HG03558 (cell line): Measurements from ENCODE around the gene KRTAP10-10.
"Not testable (repeated sequence)": the region's sequence is repeated elsewhere in the genome, so short reads cannot be mapped to it uniquely, and the experiment has no call there.

Experiments
- ATAC-seq: cut with Tn5 transposase; IDR thresholded peaks from one replicate; pipeline ENCODE4 v1.9.1; 2021; ENCODE audit warnings: moderate number of reproducible peaks; ENCODE audit not compliant: unreplicated experiment; ENCODE audit errors: extremely low read depth

KRTAP10-10 gene

GRCh38 chr21:44601596-44602462, 35.3 kb upstream of the KRTAP10-10 start:
- no peak for ATAC-seq

GRCh38 chr21:44602463-44602850, 34.7 kb upstream of the KRTAP10-10 start:
- ATAC-seq, result no peak

GRCh38 chr21:44603109-44603875, 33.9 kb upstream of the KRTAP10-10 start:
- no peak for ATAC-seq

- no peak for ATAC-seq
Measured at GRCh38 chr21:44603911-44604310, 33.2 kb upstream of the KRTAP10-10 start.

GRCh38 chr21:44606495-44606894, 30.7 kb upstream of the KRTAP10-10 start:
- no peak for ATAC-seq

- no peak for ATAC-seq
Measured at GRCh38 chr21:44609193-44609592, 28.0 kb upstream of the KRTAP10-10 start.

GRCh38 chr21:44610157-44610843, 26.9 kb upstream of the KRTAP10-10 start:
- not testable (repeated sequence) for ATAC-seq

- no peak for ATAC-seq
Measured at GRCh38 chr21:44611551-44611950, 25.6 kb upstream of the KRTAP10-10 start.

- no peak for ATAC-seq
Measured at GRCh38 chr21:44612029-44612486, 25.1 kb upstream of the KRTAP10-10 start, which contains the start of gene KRTAP10-8. TSS of gene KRTAP10-8 (plus strand) at chr21:44612079. CDS start at chr21:44612101, 22 bp downstream.

- ATAC-seq, result no peak
Measured at GRCh38 chr21:44612669-44613229, 24.4 kb upstream of the KRTAP10-10 start.

- ATAC-seq, result no peak
Measured at GRCh38 chr21:44613386-44614155, 23.6 kb upstream of the KRTAP10-10 start.

GRCh38 chr21:44614161-44614631, 23.0 kb upstream of the KRTAP10-10 start:
- no peak for ATAC-seq

GRCh38 chr21:44614961-44615391, 22.2 kb upstream of the KRTAP10-10 start:
- no peak for ATAC-seq

GRCh38 chr21:44615466-44615865, 21.7 kb upstream of the KRTAP10-10 start:
- ATAC-seq, result no peak

GRCh38 chr21:44615911-44616590, 21.1 kb upstream of the KRTAP10-10 start:
- ATAC-seq, result no peak

GRCh38 chr21:44616591-44616926, 20.6 kb upstream of the KRTAP10-10 start:
- no peak for ATAC-seq

- no peak for ATAC-seq
Measured at GRCh38 chr21:44617071-44617501, 20.1 kb upstream of the KRTAP10-10 start.

- no peak for ATAC-seq
Measured at GRCh38 chr21:44618504-44618903, 18.7 kb upstream of the KRTAP10-10 start.

GRCh38 chr21:44618909-44619308, 18.2 kb upstream of the KRTAP10-10 start:
- no peak for ATAC-seq
